ENCODE measurements around the gene SPATA24.
"Not testable (repeated sequence)": the region's sequence is repeated elsewhere in the genome, so short reads cannot be mapped to it uniquely, and the experiment has no call there.

SPATA24 gene, protein sequence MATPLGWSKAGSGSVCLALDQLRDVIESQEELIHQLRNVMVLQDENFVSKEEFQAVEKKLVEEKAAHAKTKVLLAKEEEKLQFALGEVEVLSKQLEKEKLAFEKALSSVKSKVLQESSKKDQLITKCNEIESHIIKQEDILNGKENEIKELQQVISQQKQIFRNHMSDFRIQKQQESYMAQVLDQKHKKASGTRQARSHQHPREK

DNA sequence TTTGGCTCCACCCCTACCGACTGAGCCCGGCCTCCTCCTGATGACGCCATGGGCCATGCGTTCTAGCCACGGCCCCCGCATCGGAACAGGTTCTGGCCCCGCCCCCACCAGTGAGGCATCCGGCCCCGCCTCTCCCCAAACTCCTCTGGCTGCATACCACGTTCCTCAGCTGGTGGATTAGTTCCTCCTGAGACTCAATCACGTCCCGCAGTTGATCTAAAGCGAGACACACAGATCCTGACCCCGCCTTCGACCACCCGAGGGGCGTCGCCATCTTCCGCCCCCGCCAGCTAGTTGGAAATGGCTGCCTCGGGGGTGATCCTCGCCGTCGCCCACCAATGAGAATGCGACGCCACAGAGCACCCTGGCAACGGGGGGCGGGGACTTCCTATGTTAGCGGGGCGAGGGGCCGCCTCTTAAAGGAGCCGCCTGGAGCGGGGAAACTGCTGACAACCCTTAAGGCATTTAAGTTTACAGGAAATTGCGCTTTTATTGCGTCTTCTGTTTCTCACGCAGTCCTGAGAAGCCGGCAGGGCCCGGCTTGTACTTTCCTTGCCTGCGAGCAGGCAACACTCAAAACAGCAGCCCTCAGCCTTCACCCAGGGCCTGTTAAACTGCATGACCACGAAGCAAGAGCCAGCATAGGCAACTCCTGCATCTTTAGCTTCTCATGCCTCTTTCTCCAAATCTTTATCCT, at the start of gene SPATA24:
TSS of gene SPATA24 (minus strand) at position 303 of the 697 bp plus-strand sequence. CDS start at position 274, 29 bp downstream.
- H3K4me3 ChIP-seq (ENCODE audit: low read depth, low read length), result peak within 1 kb of the TSS; percentile 75

GRCh38 chr5:139451878-139452660, 48.2 kb upstream of the SPATA24 start:
- H3K36me3 ChIP-seq (ENCODE audit: insufficient read depth, low read length), result no peaks in the 10 kb centered on the region
- H3K27ac ChIP-seq (ENCODE audit: low read depth, low read length), result no peak overlapping the region
- no peaks in the 10 kb centered on the region for H3K79me2 ChIP-seq (ENCODE audit: control insufficient read depth, insufficient read depth, low read length, unreplicated experiment)
- no peak overlapping the region for H3K4me3 ChIP-seq (ENCODE audit: low read depth, low read length)
- H2AFZ ChIP-seq (ENCODE audit: low read length, unreplicated experiment), result no peak overlapping the region
- H3K27me3 ChIP-seq (ENCODE audit: insufficient read depth, low read length), result no peaks in the 10 kb centered on the region
- H3K4me1 ChIP-seq (ENCODE audit: control insufficient read depth, insufficient read depth, low read length, unreplicated experiment), result peaks cover 5% of the 10 kb centered on the region

More for the DNA sequence above, at the start of gene SPATA24:
- Histone ChIP-seq H3K79me2 (ENCODE audit: control insufficient read depth, insufficient read depth, low read length, unreplicated experiment) (no peaks in the 10 kb centered on the region), H3K27me3 (ENCODE audit: insufficient read depth, low read length) (no peaks in the 10 kb centered on the region), H3K4me1 (ENCODE audit: control insufficient read depth, insufficient read depth, low read length, unreplicated experiment) (peaks cover 11% of the 10 kb centered on the region), H2AFZ (ENCODE audit: low read length, unreplicated experiment) (peak within 1 kb of the TSS; percentile 84), H3K36me3 (ENCODE audit: insufficient read depth, low read length) (no peaks in the 10 kb centered on the region), H3K27ac (ENCODE audit: low read depth, low read length) (peak within 1 kb of the TSS; percentile 90)

DNA sequence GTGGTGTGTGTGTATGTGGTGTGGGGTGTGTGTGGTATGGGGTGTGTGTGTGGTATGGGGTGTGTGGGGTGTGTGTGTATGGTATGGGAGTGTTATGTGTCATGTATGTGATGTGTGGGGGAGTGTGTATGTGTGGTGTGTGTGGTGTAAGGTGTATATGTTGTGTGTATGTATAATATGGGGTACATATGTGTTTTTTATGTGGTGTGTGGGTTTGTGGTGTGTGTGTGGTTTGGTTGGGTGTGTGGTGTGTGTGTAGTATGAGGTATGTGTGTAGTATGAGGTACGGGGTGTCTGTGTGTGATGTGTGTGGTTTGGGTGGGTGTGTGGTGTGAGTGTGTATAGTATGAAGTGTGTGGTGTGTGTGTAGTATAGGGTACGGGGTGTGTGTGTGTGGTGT, 47.3 kb upstream of the SPATA24 start:
- Histone ChIP-seq H3K27ac (ENCODE audit: low read depth, low read length) (no peak overlapping the region), H3K27me3 (ENCODE audit: insufficient read depth, low read length) (no peaks in the 10 kb centered on the region), H3K4me3 (ENCODE audit: low read depth, low read length) (no peak overlapping the region), H2AFZ (ENCODE audit: low read length, unreplicated experiment) (no peak overlapping the region), H3K36me3 (ENCODE audit: insufficient read depth, low read length) (no peaks in the 10 kb centered on the region), H3K4me1 (ENCODE audit: control insufficient read depth, insufficient read depth, low read length, unreplicated experiment) (peaks cover 5% of the 10 kb centered on the region), H3K79me2 (ENCODE audit: control insufficient read depth, insufficient read depth, low read length, unreplicated experiment) (no peaks in the 10 kb centered on the region)

GRCh38 chr5:139446956-139447779, 43.3 kb upstream of the SPATA24 start:
- Histone ChIP-seq H3K79me2 (ENCODE audit: control insufficient read depth, insufficient read depth, low read length, unreplicated experiment) (no peaks in the 10 kb centered on the region), H3K27me3 (ENCODE audit: insufficient read depth, low read length) (no peaks in the 10 kb centered on the region), H3K4me1 (ENCODE audit: control insufficient read depth, insufficient read depth, low read length, unreplicated experiment) (peaks cover 16% of the 10 kb centered on the region), H3K4me3 (ENCODE audit: low read depth, low read length) (no peak overlapping the region), H3K36me3 (ENCODE audit: insufficient read depth, low read length) (no peaks in the 10 kb centered on the region), H2AFZ (ENCODE audit: low read length, unreplicated experiment) (no peak overlapping the region), H3K27ac (ENCODE audit: low read depth, low read length) (no peak overlapping the region)

DNA sequence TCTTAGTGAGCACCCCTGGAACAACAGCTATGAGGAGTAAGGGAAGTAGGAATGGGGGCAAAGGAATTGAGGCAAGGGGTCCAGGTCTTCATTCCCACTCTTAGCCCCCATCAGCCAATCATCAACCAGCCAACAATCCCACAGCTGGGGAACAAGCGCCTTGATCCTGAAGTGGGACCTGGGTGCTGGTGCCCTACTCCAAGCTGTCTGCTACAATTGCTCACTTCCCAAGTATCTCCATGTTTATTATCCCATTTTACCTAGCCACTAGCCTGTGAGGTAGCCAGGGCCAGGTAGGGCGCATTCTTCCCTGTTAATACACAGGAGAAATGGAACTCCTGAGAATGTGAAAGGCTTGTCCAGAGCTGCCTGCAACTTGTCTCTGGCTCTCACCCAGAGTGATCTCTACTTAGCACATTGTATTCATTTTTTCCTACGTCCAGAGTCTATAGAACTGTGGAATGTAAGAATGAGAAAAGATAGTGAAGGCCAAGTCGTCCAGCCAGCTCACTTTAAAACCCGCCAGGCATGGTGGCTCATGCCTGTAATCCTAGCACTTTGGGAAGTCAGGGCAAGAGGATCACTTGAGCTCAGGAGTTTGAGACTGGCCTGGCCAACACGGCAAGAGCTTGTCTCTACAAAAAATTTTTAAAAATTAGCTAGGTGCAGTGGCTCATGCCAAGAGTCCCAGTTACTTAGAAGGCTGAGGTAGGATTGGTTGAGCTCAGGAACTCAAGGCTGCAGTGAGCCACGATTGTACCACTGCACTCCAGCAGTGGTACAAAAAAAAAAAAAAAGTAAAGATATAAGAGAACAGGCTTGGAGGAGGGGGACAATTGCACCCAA, 41.7 kb upstream of the SPATA24 start:
- Histone ChIP-seq H3K36me3 (ENCODE audit: insufficient read depth, low read length) (no peaks in the 10 kb centered on the region), H3K79me2 (ENCODE audit: control insufficient read depth, insufficient read depth, low read length, unreplicated experiment) (no peaks in the 10 kb centered on the region), H2AFZ (ENCODE audit: low read length, unreplicated experiment) (no peak overlapping the region), H3K27me3 (ENCODE audit: insufficient read depth, low read length) (no peaks in the 10 kb centered on the region), H3K4me3 (ENCODE audit: low read depth, low read length) (no peak overlapping the region), H3K27ac (ENCODE audit: low read depth, low read length) (no peak overlapping the region), H3K4me1 (ENCODE audit: control insufficient read depth, insufficient read depth, low read length, unreplicated experiment) (peaks cover 16% of the 10 kb centered on the region)

GRCh38 chr5:139443831-139444453, 40.1 kb upstream of the SPATA24 start:
- Histone ChIP-seq H3K36me3 (ENCODE audit: insufficient read depth, low read length) (no peaks in the 10 kb centered on the region), H3K4me1 (ENCODE audit: control insufficient read depth, insufficient read depth, low read length, unreplicated experiment) (peaks cover 21% of the 10 kb centered on the region), H3K27ac (ENCODE audit: low read depth, low read length) (peak overlapping the region; percentile 4; the same call in 1 of the 2 replicates), H3K79me2 (ENCODE audit: control insufficient read depth, insufficient read depth, low read length, unreplicated experiment) (no peaks in the 10 kb centered on the region), H3K27me3 (ENCODE audit: insufficient read depth, low read length) (no peaks in the 10 kb centered on the region), H3K4me3 (ENCODE audit: low read depth, low read length) (no peak overlapping the region), H2AFZ (ENCODE audit: low read length, unreplicated experiment) (no peak overlapping the region)

DNA sequence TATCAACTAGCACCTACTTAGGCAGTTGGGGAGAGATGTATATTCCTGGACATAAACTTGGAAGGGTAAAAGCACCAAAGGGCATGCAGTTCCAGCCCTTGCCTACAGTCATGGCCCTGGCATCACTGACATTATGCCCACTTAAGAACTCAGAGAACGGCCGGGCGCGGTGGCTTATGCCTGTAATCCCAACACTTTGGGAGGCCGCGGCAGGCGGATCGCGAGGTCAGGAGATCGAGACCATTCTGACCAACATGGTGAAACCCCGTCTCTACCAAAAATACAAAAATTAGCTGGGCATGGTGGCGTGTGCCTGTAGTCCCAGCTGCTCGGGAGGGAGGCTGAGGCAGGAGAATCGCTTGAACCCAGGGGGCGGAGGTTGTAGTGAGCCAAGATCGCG, 36.5 kb upstream of the SPATA24 start:
- not testable (repeated sequence) for H3K27me3 ChIP-seq (ENCODE audit: insufficient read depth, low read length); H2AFZ ChIP-seq (ENCODE audit: low read length, unreplicated experiment); H3K4me3 ChIP-seq (ENCODE audit: low read depth, low read length); H3K36me3 ChIP-seq (ENCODE audit: insufficient read depth, low read length); H3K27ac ChIP-seq (ENCODE audit: low read depth, low read length); H3K79me2 ChIP-seq (ENCODE audit: control insufficient read depth, insufficient read depth, low read length, unreplicated experiment)
- peaks cover 21% of the 10 kb centered on the region for H3K4me1 ChIP-seq (ENCODE audit: control insufficient read depth, insufficient read depth, low read length, unreplicated experiment)

DNA sequence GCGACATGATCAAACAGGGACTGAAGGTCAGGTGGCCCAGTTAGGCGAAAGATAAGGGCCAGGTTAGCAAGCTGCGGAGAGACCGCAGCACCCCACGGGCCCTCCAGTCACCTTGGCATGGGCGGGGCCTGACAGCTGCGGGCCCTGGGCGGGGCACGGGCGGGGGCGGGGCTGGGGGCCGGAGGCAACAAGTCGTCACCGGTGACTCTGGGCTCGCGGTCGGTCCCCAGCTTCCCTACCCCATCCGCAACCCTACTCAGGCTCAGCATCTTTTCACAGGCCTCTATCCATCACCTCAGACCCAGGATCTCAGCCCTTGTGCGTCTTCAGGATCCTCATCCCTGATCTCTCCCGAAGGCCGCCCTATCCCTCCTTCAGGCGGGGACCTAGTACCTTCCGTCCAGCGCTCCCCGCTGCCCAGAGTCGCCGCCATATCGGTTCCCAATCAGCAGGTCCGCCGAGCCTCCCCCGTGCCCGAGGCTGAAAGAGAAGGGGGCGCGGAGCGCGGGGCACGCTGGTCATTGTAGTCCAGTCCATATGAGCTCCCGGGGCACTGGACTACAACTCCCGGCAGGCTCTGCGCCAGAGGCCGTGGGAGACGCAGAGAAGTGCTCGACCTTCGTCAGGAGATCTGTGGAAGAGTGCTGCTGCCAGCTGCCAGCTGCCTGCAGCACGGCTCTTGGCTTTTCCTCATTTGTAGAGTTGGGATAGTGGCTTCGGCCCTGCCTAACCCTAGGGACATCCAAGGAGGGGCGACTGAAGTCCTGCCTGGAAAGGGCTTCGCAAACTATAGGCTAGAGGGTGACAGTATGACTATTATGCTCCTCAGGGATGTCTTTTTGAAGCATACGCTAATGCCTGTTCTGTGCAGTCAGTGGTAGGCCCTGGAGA, 35.4 kb upstream of the SPATA24 start, which contains the start of gene DNAJC18:
TSS of gene DNAJC18 (minus strand) at position 513 of the 891 bp plus-strand sequence. CDS start at position 433, 80 bp downstream.
- Histone ChIP-seq H3K36me3 (ENCODE audit: insufficient read depth, low read length) (peaks cover 2% of the 10 kb centered on the region; the same call in 1 of the 2 replicates), H3K4me1 (ENCODE audit: control insufficient read depth, insufficient read depth, low read length, unreplicated experiment) (peaks cover 20% of the 10 kb centered on the region), H3K79me2 (ENCODE audit: control insufficient read depth, insufficient read depth, low read length, unreplicated experiment) (peaks cover 5% of the 10 kb centered on the region)

DNA sequence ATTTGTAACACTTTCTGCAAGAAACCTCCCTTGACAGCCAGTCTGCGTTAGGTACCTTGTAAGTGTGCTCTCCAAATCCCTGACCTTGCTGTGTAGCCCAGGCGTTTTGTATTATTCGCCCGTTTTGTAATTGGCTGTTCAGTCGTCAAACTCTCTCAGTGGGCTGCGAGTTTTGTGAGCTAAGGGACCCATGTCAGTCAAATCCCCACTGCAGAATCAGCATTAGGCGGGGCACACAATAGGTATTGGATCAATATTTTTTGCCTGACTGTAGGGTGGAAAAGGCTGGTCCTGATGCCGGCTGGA, 34.8 kb upstream of the SPATA24 start:
- Histone ChIP-seq H3K4me1 (ENCODE audit: control insufficient read depth, insufficient read depth, low read length, unreplicated experiment) (peaks cover 14% of the 10 kb centered on the region), H3K79me2 (ENCODE audit: control insufficient read depth, insufficient read depth, low read length, unreplicated experiment) (peaks cover 5% of the 10 kb centered on the region), H3K27me3 (ENCODE audit: insufficient read depth, low read length) (no peaks in the 10 kb centered on the region), H3K36me3 (ENCODE audit: insufficient read depth, low read length) (peaks cover 2% of the 10 kb centered on the region; the same call in 1 of the 2 replicates), H3K27ac (ENCODE audit: low read depth, low read length) (no peak overlapping the region), H2AFZ (ENCODE audit: low read length, unreplicated experiment) (peak overlapping the region; percentile 85), H3K4me3 (ENCODE audit: low read depth, low read length) (peak overlapping the region; percentile 93)

More for the DNA sequence above, 35.4 kb upstream of the SPATA24 start, which contains the start of gene DNAJC18:
- Histone ChIP-seq H2AFZ (ENCODE audit: low read length, unreplicated experiment) (peak within 1 kb of the TSS; percentile 99), H3K27me3 (ENCODE audit: insufficient read depth, low read length) (no peaks in the 10 kb centered on the region), H3K4me3 (ENCODE audit: low read depth, low read length) (peak within 1 kb of the TSS; percentile 93), H3K27ac (ENCODE audit: low read depth, low read length) (peak within 1 kb of the TSS; percentile 82)
